ENCODE measurements around the gene ECE2.
A peak's percentile ranks its signal among the peaks of the same experiment; 100 is the strongest.

The ECE2 gene

GRCh38 chr3:184328516-184328915, 52.7 kb downstream of the ECE2 start:
- Mint-ChIP-seq H3K36me3 (ENCODE audit: insufficient read depth) (peaks cover 78% of the 10 kb centered on the region), H3K27ac (ENCODE audit: low read depth) (no peak overlapping the region), H3K4me1 (peaks cover 23% of the 10 kb centered on the region), H3K9me3 (no peaks in the 10 kb centered on the region), H3K4me3 (no peak overlapping the region), H3K27me3 (no peaks in the 10 kb centered on the region)
- DNase-seq (ENCODE audit: low spot score in 2 of 2) (no peak), ATAC-seq (replicated peaks; ENCODE audit: extremely low read depth, poor library complexity, severe bottlenecking) (no peak)

- H3K27ac Mint-ChIP-seq (ENCODE audit: low read depth) = peak overlapping the region; percentile 74
- no peaks in the 10 kb centered on the region for H3K27me3 Mint-ChIP-seq
- ATAC-seq (replicated peaks; ENCODE audit: extremely low read depth, poor library complexity, severe bottlenecking) = no peak
- no peak overlapping the region for H3K4me3 Mint-ChIP-seq
- no peak for DNase-seq (ENCODE audit: low spot score in 2 of 2)
- H3K4me1 Mint-ChIP-seq = peaks cover 43% of the 10 kb centered on the region
- peaks cover 72% of the 10 kb centered on the region for H3K36me3 Mint-ChIP-seq (ENCODE audit: insufficient read depth)
- no peaks in the 10 kb centered on the region for H3K9me3 Mint-ChIP-seq
Observed at GRCh38 chr3:184332370-184333090, 56.7 kb downstream of the ECE2 start.

GRCh38 chr3:184333190-184333589, 57.4 kb downstream of the ECE2 start:
- H3K4me3 Mint-ChIP-seq = no peak overlapping the region
- peaks cover 50% of the 10 kb centered on the region for H3K4me1 Mint-ChIP-seq
- ATAC-seq (replicated peaks; ENCODE audit: extremely low read depth, poor library complexity, severe bottlenecking) (no peak), DNase-seq (ENCODE audit: low spot score in 2 of 2) (no peak)
- H3K36me3 Mint-ChIP-seq (ENCODE audit: insufficient read depth) = peaks cover 68% of the 10 kb centered on the region
- no peaks in the 10 kb centered on the region for H3K27me3 Mint-ChIP-seq
- H3K9me3 Mint-ChIP-seq = no peaks in the 10 kb centered on the region
- peak overlapping the region; percentile 74 for H3K27ac Mint-ChIP-seq (ENCODE audit: low read depth)

- Mint-ChIP-seq H3K27me3 (no peaks in the 10 kb centered on the region), H3K4me3 (no peak overlapping the region), H3K36me3 (ENCODE audit: insufficient read depth) (peaks cover 64% of the 10 kb centered on the region), H3K27ac (ENCODE audit: low read depth) (peak overlapping the region; percentile 74), H3K4me1 (peaks cover 50% of the 10 kb centered on the region), H3K9me3 (no peaks in the 10 kb centered on the region)
- ATAC-seq (replicated peaks; ENCODE audit: extremely low read depth, poor library complexity, severe bottlenecking) = no peak
- DNase-seq (ENCODE audit: low spot score in 2 of 2) = no peak
Observed at GRCh38 chr3:184333700-184334099, 57.9 kb downstream of the ECE2 start.

- peaks cover 55% of the 10 kb centered on the region for H3K36me3 Mint-ChIP-seq (ENCODE audit: insufficient read depth)
- DNase-seq (ENCODE audit: low spot score in 2 of 2) (no peak), ATAC-seq (replicated peaks; ENCODE audit: extremely low read depth, poor library complexity, severe bottlenecking) (peak; percentile 35)
- peak overlapping the region; percentile 83 for H3K4me3 Mint-ChIP-seq
- H3K4me1 Mint-ChIP-seq = peaks cover 47% of the 10 kb centered on the region
- peak overlapping the region; percentile 74 for H3K27ac Mint-ChIP-seq (ENCODE audit: low read depth)
- H3K9me3 Mint-ChIP-seq = no peaks in the 10 kb centered on the region
- H3K27me3 Mint-ChIP-seq = no peaks in the 10 kb centered on the region
Observed at GRCh38 chr3:184334470-184335158, 58.8 kb downstream of the ECE2 start.

GRCh38 chr3:184335291-184335660, 59.5 kb downstream of the ECE2 start:
- no peaks in the 10 kb centered on the region for H3K27me3 Mint-ChIP-seq
- ATAC-seq (replicated peaks; ENCODE audit: extremely low read depth, poor library complexity, severe bottlenecking) (peak; percentile 11), DNase-seq (ENCODE audit: low spot score in 2 of 2) (no peak)
- H3K4me3 Mint-ChIP-seq = peak overlapping the region; percentile 83
- H3K36me3 Mint-ChIP-seq (ENCODE audit: insufficient read depth) = peaks cover 50% of the 10 kb centered on the region
- H3K27ac Mint-ChIP-seq (ENCODE audit: low read depth) = peak overlapping the region; percentile 74
- H3K4me1 Mint-ChIP-seq = peaks cover 44% of the 10 kb centered on the region
- H3K9me3 Mint-ChIP-seq = no peaks in the 10 kb centered on the region

GRCh38 chr3:184335661-184336546, 60.1 kb downstream of the ECE2 start:
- H3K4me3 Mint-ChIP-seq = peak overlapping the region; percentile 83
- H3K36me3 Mint-ChIP-seq (ENCODE audit: insufficient read depth) = peaks cover 50% of the 10 kb centered on the region
- H3K27me3 Mint-ChIP-seq = no peaks in the 10 kb centered on the region
- H3K27ac Mint-ChIP-seq (ENCODE audit: low read depth) = peak overlapping the region; percentile 74
- peaks cover 48% of the 10 kb centered on the region for H3K4me1 Mint-ChIP-seq
- peak; percentile 79 to 89 for DNase-seq (ENCODE audit: low spot score in 2 of 2)
- no peaks in the 10 kb centered on the region for H3K9me3 Mint-ChIP-seq
- peak; percentile 70 for ATAC-seq (replicated peaks; ENCODE audit: extremely low read depth, poor library complexity, severe bottlenecking)

GRCh38 chr3:184336547-184337398, 61.0 kb downstream of the ECE2 start:
- DNase-seq (ENCODE audit: low spot score in 2 of 2) = no peak
- Mint-ChIP-seq H3K36me3 (ENCODE audit: insufficient read depth) (peaks cover 41% of the 10 kb centered on the region), H3K27ac (ENCODE audit: low read depth) (peak overlapping the region; percentile 74), H3K9me3 (no peaks in the 10 kb centered on the region), H3K4me3 (peak overlapping the region; percentile 83), H3K27me3 (no peaks in the 10 kb centered on the region), H3K4me1 (peaks cover 52% of the 10 kb centered on the region)
- ATAC-seq (replicated peaks; ENCODE audit: extremely low read depth, poor library complexity, severe bottlenecking) = no peak

- DNase-seq (ENCODE audit: low spot score in 2 of 2) = no peak
- Mint-ChIP-seq H3K9me3 (no peaks in the 10 kb centered on the region), H3K27ac (ENCODE audit: low read depth) (peak within 1 kb of the TSS; percentile 74), H3K4me1 (peaks cover 51% of the 10 kb centered on the region), H3K27me3 (no peaks in the 10 kb centered on the region), H3K36me3 (ENCODE audit: insufficient read depth) (peaks cover 35% of the 10 kb centered on the region), H3K4me3 (peak within 1 kb of the TSS; percentile 83)
- ATAC-seq (replicated peaks; ENCODE audit: extremely low read depth, poor library complexity, severe bottlenecking) = no peak
Observed at GRCh38 chr3:184337399-184337714, 61.5 kb downstream of the ECE2 start, which contains the start of gene FAM131A. Gene FAM131A (plus strand): TSS chr3:184337600. CDS start chr3:184337631, 31 bp downstream.

GRCh38 chr3:184337981-184338380, 62.2 kb downstream of the ECE2 start:
- DNase-seq (ENCODE audit: low spot score in 2 of 2) (no peak), ATAC-seq (replicated peaks; ENCODE audit: extremely low read depth, poor library complexity, severe bottlenecking) (no peak)
- Mint-ChIP-seq H3K9me3 (no peaks in the 10 kb centered on the region), H3K27me3 (no peaks in the 10 kb centered on the region), H3K27ac (ENCODE audit: low read depth) (peak overlapping the region; percentile 68), H3K4me3 (no peak overlapping the region), H3K36me3 (ENCODE audit: insufficient read depth) (peaks cover 32% of the 10 kb centered on the region), H3K4me1 (peaks cover 45% of the 10 kb centered on the region)

GRCh38 chr3:184338511-184338945, 62.7 kb downstream of the ECE2 start:
- ATAC-seq (replicated peaks; ENCODE audit: extremely low read depth, poor library complexity, severe bottlenecking) (no peak), DNase-seq (ENCODE audit: low spot score in 2 of 2) (no peak)
- no peak overlapping the region for H3K4me3 Mint-ChIP-seq
- H3K4me1 Mint-ChIP-seq = peaks cover 40% of the 10 kb centered on the region
- H3K27ac Mint-ChIP-seq (ENCODE audit: low read depth) = peak overlapping the region; percentile 68
- peaks cover 27% of the 10 kb centered on the region for H3K36me3 Mint-ChIP-seq (ENCODE audit: insufficient read depth)
- no peaks in the 10 kb centered on the region for H3K27me3 Mint-ChIP-seq
- no peaks in the 10 kb centered on the region for H3K9me3 Mint-ChIP-seq

GRCh38 chr3:184339001-184339400, 63.2 kb downstream of the ECE2 start:
- Mint-ChIP-seq H3K36me3 (ENCODE audit: insufficient read depth) (peaks cover 23% of the 10 kb centered on the region), H3K27ac (ENCODE audit: low read depth) (no peak overlapping the region), H3K4me3 (no peak overlapping the region), H3K27me3 (no peaks in the 10 kb centered on the region), H3K9me3 (no peaks in the 10 kb centered on the region), H3K4me1 (peaks cover 35% of the 10 kb centered on the region)
- ATAC-seq (replicated peaks; ENCODE audit: extremely low read depth, poor library complexity, severe bottlenecking) (no peak), DNase-seq (ENCODE audit: low spot score in 2 of 2) (no peak)
